T-helper 22 cell (primary cell): Measurements from ENCODE around the gene IL1RN.

Source experiments
- DNase-seq: peaks from one replicate; pipeline ENCODE4 v3.0.0-alpha.2; 2020; ENCODE audit warnings: low read depth

The IL1RN gene

DNA sequence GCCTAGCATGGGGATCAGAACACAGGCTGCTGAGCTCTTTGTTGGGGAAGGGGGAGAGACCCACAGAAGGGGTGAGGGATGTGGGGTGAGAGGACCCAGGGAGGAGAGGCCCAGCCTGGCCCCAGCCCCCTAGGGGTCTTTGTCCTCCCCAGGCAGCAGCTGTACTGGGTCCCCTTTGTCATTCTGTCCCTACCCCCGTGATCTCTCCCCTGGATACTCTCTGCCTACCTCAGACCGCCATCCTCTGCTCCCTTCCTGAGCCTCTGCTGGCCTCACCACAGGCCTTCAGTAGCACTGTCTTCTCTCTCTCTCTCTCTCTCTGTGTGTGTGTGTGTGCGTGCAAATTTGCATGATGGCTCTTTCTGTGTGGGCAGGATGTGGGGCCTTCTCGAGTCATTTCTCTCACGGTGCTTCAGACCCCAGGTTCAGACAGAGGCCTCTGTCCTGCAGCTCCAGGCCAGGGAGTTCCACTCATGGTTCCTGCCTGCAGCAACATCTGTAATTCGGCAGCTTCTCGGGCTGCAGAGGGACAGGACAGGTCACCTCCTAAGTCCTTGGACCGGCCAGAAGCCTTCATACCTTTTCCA lies 47.7 kb downstream of the IL1RN start:
- peak; percentile 57 for DNase-seq

DNA sequence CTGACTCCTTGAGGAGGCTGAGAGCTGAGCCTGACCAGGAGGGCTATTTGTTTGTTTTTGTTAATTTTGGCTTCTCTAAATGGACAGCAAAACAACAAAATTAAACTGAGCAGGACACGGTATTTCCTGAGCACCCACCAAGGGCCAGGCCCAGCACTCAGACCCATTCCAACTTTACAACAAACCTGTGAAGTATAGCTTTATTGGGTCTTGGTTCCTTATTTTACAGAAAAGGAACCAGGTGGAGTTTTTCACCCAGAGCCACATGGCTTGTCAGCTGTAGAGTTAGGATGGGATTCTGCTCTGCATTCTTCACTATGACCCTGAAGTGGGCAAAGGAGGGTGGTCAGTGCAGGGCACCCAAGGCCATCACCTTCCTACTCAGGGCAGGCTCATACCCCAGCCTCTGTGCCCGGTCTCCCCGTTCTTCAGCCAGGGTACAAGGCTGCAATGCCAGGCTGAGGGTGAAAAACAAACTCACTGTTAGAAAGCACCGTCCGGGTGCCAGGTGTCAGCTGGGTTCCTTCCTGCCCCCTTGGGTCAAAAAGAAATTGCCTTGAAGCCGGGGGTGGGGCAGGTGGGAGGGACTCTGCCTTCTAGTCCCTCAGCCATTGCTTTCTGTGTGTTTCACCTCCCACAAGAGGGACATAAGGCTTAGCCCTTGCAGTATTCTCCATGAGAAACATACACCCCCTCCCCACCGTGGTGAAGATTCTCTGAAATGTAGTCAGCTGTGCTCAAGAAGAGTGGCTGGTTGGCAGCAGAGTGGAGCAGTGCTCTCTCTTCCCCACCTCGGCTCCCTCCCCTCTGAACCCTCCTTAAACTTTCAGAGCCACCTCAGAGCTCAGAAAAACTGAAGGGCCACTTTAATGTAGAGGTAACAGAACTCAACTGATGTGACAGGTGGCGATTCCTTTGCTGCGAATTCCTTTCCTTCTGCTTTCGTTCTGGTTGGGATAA lies 48.6 kb downstream of the IL1RN start:
- no peak for DNase-seq

DNA sequence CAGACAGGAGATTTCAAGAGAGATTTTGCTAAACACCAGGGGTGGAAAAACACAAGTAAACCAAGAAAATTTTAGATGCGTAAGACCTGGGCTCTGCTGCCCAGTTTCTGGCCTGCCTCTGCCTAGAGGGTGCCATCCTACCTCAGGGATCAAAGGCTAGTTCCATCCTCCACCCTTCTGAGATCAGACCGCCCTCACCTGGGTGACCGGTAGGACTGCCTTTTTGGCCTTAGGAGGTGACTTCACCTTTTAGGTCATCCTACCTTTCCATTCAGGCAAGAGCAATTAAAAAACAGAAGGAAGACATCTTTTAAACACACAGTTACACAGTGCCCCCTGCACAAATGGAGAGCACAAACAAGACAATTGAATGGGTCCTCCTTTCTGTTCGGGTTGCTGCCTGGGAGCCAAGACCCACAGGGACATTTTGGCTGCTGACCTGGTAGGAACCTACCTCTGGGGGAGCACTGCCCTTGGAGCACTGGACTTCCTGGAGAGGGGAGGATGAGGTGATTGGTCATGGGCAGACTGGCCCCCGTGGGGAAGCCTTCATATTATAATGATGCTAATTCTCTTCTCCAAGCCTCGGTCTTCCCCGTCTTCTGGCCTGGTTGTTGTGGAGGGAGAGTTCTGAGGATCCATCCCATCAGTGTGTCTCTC lies 49.4 kb downstream of the IL1RN start:
- DNase-seq = no peak

DNA sequence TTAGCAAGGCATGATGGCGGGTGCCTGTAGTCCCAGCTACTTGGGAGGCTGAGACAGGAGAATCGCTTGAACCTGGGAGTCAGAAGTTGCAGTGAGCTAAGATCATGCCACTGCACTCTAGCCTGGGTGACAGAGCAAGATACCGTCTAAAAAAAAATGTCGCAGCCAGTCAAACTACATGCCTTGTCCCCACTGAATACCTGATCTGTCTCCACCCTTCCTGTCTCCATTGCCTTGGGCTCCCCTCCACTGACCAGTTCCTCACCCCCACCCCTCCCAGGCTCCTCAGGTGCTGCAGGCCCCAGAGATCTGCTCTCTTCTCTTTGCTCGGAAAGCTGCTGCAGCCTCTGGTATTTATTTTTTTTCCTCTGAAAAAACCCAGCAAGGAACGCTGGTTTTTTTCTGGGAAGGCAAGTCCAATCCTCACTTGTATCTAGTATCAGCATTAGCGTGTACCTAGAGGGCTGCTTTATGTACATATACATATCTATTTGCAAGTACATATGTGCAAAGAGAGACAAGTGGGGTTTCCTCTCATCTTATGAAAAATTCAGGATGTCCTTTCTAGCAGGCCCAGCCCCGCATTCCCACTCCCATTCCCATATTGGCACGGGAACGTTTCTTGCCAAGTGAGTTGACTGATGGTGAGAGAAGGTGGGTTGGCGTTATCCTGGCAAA lies 50.8 kb downstream of the IL1RN start:
- DNase-seq = no peak

DNA sequence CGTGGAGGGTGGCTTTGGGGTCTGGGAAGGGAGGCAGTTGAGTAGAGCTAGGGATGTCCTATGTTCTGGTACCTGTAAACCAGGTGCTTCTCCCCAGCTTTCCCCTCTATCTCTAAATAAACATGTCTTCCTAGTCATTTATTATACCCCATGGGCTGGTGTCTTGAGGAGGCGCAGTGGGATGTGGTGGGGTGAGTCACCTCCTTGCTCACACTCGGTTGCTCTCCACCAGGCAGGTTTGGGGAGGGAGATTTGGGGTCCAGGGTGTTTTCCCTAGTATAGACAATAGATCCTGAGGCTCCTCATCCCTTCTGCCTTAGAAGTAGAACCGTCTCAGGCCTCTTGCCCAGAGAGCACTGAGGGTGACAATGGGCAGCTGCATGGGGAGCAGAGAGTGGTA lies 51.5 kb downstream of the IL1RN start:
- peak; percentile 42 for DNase-seq

DNA sequence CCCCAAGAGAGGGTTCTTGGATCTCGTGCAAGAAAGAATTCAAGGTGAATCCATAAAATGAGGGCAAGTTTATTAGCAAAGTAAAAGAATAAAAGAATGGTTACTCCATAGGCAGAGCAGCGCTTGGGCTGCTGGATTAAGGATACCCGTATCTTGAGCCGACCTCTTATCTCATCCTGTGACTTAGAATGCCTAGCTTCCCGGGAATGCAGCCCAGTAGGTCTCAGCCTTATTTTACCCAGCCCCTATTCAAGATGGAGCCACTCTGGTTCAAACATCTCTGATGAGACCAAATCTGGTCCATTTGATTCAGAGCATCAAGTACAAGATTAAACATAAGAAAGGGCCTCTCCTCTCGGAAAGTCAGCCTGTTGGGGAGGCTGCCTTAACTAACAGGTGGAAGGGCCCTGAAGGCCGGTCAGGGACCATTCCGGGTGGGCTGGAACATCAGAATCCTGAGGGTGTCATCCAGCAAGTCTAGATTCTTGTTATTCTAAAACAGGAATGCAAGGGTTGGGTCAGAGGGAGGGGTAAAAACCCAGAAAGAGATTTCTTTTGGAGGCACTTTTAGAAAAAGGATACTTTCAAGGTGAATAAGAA lies 52.1 kb downstream of the IL1RN start:
- no peak for DNase-seq

DNA sequence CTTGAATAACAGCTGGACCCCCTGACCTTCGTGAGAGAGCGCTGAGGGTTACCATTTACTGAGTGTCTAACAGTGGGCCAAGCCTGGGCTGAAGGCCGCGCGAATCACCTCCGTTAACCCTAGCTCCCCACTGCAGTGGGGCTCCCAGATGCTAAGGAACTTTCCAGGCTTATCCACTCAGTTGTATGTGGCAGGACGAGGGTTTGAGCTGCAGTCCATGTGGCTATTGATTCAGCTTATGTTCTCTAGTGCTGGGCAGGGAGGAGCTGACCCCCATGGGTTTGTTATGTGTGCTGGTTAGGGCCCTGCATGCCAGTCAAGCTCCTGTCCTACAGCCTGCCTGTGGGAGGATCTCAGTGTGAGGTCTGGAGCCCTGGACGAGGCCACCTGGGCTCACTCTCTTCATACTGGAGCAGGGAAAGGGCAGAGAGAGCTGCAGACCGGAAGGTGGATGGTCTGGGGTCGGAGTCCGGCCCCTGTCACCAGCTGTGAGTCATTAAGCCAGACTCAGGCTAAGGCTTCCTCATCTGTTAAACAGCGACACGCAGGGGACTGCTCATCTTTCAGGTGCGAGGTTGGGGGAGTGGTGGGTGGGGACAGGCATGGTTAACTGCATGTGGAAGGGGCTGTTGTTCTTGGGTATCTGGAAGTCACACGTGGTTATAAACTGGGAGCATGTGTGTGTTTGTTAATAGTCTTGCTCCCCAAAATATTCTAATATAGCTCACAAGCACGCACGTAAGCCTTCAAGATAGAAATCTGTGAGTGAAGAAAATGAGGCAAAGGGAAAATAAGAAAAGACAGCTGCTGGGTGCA lies 52.9 kb downstream of the IL1RN start:
- no peak for DNase-seq

DNA sequence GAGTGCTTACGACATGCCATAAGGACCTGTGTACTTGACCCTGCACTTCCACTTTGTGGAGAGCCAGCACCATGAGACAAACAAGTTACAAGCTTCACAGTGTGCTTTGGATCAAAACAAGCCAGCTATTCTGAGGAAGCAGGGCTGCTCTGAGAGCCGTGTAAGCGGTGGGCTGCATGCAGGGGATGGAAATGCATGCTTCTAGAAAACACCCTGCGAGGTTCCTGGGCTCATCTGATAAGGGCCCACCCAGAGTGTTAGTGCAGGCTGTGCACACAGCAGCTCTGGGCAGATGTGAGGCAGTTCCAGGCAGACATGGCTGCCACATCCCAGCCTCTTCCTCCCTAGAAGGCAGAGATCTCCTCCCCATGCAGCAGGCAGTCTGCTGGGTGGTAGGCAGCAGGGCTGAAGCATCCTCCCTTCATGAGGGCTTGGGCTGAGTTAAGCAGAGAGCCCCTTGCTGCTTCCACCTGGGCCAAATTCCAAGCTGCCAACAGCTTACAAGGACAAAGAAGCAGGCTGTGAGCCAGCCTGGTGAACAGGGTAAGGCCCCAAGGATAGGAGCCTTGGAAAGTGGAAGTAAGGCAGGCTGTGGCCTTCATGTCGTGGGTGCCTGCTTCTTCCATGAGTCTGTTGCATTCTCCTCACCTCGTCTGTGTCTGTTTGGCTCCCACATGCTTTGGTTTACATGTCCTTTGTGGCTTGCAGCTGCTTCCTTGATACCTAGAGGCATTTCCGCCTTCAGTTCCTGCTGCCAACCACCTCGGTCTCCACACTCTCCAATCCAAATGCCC lies 54.1 kb downstream of the IL1RN start:
- DNase-seq = no peak

DNA sequence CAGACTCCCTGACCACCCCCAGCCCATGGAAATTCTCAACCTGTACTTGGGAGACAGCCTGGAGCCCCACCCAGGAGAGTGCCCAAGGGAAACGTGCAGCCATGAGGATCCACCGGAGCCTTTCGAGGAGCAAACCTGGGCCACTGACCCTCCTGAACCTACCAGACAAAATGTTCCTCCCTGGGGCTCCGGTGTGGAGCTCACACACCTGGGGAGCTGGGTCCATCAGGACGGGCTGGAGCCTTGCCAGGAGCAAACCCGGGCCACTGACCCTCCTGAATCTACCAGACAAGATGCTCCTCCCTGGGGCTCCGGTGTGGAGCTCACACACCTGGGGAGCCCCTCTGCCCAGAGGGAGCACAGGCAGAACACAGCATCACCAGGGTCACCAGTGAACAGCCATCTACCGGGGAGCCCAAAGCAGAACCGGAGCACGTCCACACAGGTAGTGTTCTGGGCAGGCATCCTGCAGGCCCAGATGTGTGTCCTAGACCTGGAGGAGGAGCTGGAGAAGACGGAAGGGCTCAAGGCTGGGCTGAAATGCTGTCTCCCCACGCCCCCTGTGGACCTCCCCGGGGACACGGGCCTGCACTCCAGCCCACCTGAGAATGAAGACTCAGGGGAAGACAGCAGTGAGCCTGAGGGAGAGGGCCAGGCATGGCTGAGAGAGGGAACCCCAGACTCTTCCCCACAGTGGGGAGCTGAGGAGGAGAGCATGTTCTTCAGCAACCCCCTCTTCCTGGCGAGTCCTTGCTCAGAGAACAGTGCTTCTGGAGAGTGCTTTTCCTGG lies 55.3 kb downstream of the IL1RN start:
- DNase-seq = no peak

DNA sequence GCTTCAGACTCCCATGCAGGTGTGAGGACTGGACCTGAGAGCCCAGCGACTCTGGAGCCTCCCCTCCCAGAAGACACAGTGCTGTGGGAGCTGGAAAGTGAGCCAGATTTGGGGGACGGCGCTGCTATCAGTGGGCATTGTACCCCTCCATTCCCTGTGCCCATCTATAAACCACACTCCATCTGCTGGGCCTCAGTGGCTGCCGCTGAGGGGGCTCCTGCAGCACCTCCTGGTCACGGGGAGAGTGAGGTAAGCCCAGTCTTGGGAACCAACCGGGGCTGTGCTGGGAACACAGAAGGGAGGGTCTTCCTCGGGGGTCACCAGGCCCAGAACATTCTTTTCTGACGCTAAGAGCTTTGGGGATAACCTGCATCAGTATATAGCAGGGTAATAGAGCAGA lies 55.9 kb downstream of the IL1RN start:
- no peak for DNase-seq
